GM19328 (cell line): ENCODE data around the gene SKOR2.
"Not testable (repeated sequence)": the region's sequence is repeated elsewhere in the genome, so short reads cannot be mapped to it uniquely, and the experiment has no call there.

ENCODE experiments used
- ATAC-seq: cut with Tn5 transposase; IDR thresholded peaks from one replicate; pipeline ENCODE4 v1.9.1; 2021; ENCODE audit warnings: mild to moderate bottlenecking, moderate library complexity; ENCODE audit not compliant: unreplicated experiment

SKOR2 gene

DNA sequence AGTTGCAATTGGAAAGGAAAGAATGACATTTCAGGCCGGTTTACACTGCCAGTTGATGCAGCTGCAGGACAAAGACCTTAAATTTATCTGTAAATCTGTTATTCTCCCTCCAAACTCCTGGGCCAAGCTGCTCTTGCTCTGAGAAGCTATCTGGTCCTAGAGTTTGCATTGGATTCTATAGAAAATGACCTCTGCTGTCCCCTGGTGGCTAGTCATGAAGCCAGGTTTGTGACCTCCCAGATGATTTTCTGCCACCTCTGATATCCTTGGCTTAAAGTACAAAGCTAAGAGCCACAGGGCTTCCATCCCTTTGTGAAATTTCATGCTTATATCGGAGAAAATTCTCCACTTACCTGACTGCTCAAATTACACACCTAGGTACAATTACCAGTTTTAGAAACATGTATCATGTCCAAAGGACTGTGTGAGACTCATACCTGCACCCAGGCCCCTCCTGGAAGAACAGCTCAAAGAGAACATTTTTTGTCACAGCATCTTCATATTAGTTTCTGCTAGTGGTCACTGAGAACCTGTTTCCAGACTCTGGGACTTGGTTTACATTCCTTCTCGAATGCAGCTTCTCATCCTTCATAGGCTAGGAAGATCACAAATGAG is 46.4 kb downstream of the SKOR2 start:
- ATAC-seq: no peak

DNA sequence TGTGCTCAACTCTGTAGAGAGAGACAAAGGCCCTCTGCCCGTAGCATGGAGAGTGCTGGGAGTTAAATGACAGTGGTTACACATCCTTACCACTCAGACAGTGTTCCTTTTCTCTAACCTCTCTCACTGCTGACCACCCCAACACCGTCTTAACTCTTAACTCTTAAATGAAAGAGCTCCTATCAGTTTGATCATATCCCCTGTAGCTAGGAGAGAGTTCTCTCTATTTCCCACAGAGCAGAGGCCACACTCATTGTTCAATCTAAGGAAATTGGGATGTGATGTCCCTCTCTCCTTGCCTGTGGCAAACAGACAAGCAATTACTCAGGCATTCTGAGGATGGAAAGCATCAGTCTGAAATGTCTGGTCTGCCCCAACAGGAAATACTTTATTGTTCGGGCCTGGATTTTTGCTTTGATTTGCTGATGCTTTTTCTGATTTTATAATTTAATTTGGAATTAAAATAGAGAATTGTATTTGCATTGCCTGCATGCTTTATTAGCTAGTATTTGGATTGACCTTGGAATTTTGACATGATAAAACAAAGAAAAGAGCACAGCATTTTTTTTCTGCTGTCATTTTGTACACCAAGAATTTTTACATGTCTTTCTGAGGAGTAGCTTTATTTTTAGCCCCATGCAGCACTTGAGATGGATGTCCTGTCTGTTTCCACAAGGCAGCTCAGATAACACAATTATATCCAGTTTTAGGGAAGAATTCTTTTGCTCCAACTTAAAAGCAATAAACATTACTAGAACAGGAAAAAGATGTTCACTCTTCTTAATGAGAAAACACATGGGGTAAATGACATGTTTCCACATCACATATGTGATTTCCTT is 47.6 kb downstream of the SKOR2 start:
- ATAC-seq: no peak

- not testable (repeated sequence) for ATAC-seq
Measured at GRCh38 chr18:47195961-47196360, 55.5 kb downstream of the SKOR2 start.

DNA sequence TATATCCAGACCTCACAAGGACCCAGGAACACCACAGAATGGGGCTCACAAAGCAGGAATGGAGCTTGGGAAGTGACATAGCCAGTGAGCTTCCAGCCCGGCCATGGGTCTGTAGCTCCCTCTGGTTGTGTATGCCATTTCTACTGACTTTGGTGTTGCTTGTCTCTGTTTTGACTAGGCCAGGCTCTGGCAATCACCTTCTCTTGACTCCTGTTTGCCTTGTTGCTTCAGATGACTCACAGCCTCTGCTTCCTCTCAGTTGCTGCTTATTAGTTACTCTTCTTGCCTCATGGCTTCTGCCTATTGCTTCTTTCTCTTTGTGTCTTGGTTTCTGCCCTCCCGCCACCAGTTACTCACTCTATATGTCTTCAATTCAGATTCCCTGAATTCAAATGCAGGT is 59.5 kb downstream of the SKOR2 start:
- ATAC-seq: no peak

DNA sequence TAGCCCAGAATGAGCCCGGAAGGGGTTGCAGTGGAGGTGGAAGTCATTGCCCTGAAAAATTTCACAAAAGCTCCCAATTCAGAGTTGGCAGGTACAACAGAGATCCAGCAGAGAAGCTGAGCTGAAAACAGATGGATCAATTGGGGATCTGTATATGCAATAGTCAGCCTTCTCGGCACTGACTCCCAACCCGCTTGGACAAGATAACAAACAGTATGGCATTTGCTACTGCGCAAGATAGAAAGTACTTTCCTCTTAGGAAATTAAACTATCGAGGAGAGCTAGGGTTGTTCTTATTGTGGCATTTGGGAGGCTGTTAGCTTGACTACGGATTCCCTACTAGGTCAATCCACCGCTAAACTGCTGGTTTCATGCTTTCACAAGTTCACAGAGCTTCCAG is 63.7 kb downstream of the SKOR2 start:
- ATAC-seq: no peak

- ATAC-seq: no peak
Measured at GRCh38 chr18:47184419-47185050, 66.9 kb downstream of the SKOR2 start.

- ATAC-seq: not testable (repeated sequence)
Measured at GRCh38 chr18:47182156-47182555, 69.3 kb downstream of the SKOR2 start.

GRCh38 chr18:47180765-47181164 is 70.7 kb downstream of the SKOR2 start:
- no peak for ATAC-seq

DNA sequence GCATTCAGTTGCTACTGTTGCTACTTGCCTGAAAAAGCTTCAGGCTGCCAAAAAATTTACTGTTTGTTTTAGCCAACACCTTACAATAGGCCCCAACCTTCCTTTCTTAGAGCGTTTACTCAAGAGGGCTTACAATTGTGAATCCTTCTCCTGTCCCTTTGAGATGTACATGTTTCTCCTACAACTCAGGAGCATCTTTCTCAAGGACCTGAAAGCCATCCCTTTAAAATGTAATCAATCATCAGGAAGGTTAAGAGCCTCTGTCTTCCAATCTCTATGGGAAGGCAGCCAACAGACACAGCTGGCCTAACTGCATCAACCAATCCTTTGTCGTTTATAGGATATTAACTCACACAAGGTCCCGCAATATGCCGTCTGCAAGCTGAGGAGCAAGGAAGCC is 71.9 kb downstream of the SKOR2 start:
- ATAC-seq: no peak

DNA sequence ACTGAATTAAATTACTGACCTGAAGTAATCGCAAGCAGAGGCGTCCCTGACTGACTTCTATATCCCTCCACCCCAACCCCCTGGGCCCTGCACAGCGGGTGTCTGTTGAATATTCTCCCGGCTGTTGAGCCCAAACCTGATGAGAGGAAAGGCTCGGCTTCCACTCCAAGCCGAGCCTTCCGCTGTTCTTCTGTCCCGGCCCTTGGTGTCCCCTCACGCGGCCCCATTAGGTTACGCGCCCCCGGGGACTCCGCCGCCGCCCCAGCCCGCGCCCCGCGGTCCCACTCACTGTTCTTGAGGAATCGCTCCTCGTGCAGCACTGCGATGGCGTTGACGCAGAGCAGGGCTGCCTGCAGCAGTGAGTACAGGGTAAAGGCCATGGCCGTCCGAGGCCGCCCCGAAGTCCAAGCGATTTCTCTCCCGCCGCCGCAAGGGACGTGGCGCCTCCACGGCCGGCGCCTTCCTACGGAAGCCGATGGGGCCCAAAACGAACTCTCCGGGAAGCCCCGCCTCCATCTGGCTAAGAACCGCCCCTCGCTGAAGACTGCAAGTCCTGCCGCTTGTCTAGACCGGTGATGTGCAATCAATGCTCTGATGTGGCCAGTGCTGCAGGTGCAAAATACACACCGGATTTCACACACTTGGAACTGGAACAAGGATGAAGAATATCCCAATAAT is 75.4 kb downstream of the SKOR2 start, which contains the start of gene IER3IP1:
Gene IER3IP1 (minus strand): TSS at position 467 of the 678 bp plus-strand sequence. CDS start 87 bp downstream, at position 380.
- ATAC-seq: peak; percentile 81

DNA sequence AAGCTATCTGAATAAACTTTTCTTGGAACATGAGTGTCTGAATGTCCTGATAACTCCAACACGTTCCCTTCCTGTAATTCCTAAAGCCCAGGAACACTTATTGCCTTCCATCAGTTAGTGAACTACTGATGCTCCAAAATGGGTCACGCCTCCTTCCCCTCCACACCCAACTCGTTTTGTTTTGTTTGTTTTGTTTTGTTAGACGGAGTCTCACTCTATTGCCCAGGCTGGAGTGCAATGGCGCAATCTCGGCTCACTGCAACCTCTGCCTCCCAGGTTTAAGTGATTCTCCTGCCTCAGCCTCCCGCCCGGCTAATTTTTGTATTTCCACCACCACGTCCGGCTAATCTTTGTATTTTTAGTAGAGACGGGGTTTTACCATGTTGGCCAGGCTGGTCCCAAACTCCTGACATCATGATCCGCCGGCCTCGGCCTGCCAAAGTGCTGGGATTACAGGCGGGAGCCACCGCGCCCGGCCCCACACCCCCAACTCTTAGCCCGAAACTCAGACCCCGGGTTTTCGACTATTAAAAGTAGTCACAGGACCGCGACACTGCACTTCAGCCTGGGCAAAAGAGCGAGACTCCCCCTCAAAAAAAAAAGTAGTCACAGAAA is 76.1 kb downstream of the SKOR2 start:
- no peak for ATAC-seq

DNA sequence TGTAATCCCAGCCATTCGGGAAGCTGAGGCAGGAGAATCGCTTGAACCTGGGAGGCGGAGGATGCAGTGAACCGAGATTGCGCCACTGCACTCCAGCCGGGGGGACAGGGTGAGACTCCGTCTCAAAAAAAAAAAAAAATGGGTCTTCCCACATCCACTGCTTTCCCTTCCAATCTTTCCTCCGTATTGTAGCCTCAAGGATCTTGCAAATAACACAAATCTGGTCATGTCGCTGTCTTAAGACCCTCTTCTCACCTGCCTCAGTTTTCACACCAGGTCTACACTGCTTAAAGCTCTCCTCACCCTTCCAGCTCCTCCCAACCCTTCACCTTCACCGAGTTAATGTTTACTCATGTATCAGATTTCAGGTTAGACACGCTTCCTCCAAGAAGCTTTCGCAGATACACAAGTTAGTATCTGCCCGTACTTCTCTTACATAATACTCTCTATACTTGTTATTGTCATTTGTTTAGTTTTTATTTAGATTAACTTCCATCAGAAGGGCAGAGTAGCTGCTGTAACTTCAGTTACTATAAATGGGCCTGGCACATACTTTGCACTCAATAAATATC is 76.8 kb downstream of the SKOR2 start:
- no peak for ATAC-seq

- no peak for ATAC-seq
Measured at GRCh38 chr18:47172476-47172875, 79.0 kb downstream of the SKOR2 start.

DNA sequence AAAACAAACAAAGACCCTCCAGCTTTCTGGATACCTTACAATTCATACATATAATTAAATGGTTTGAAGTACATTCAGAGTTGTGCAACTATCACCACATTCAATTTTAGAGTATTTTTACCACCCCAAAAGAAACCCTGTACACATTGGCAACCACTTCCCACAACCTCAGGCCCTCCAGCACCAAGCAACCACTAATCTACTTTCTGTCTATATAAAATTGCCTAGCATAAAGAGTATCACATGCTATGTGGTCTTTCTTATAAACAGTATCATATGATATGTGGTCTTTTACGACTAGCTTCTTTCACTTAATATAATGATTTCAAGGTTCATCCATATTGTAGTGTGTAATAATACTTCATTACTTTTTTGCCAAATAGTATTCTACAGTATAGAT is 82.5 kb downstream of the SKOR2 start:
- no peak for ATAC-seq

GRCh38 chr18:47168509-47168908 is 83.0 kb downstream of the SKOR2 start:
- ATAC-seq: no peak

- no peak for ATAC-seq
Measured at GRCh38 chr18:47166294-47166693, 85.2 kb downstream of the SKOR2 start.

GRCh38 chr18:47163241-47163640 is 88.2 kb downstream of the SKOR2 start:
- ATAC-seq: peak; percentile 56

DNA sequence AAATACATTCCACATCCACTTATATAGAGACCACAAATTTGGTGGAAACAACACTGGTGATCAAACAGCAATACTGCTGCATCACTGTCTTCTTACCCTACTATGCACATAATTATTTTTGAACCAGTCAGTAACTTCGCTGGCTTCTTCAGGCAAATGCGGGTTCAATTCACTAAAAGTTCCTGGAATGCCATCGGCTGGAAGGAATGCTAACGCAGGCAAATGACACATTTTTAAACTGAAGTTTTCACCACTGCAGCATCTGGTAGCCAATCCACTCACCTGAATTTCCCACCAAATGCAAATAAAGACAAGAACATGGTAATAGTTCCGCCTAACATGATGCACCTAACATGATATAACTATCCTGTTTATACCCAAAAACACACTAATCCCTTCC is 91.2 kb downstream of the SKOR2 start:
- ATAC-seq: no peak

DNA sequence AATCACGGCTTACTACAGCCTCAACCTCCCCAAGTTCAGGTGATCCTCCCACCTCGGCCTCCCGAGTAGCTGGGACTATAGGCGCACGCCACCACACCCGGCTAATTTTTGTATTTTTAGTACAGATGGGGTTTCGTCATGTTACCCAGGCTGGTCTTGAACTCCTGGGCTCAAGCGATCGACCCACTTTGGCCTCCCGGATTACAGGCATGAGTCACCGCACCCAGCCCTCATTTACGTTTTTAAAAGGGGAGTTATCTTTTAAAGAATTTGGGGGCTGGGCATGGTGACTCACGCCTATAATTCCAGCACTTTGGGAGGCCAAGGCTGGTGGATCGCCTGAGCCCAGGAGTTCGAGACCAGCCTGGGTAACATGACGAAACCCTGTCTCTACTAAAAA is 93.1 kb downstream of the SKOR2 start:
- not testable (repeated sequence) for ATAC-seq
